PFSK-1 (cell line): ENCODE data around the gene TNRC6C.

Source experiments
- POLR2AphosphoS5 ChIP-seq: IDR thresholded peaks from 2 replicates; pipeline ENCODE4 v1.6.1; 2012; ENCODE audit warnings: low read depth, mild to moderate bottlenecking, control low read depth, low read length, moderate library complexity
- REST ChIP-seq, 2 experiments: IDR thresholded peaks; 2 replicates each; pipeline versions ENCODE4 v1.6.1 to v1.8.0; 2011 to 2012; ENCODE audit warnings: low read depth in 2 of 2, low read length in 2 of 2, control low read depth in 1 of 2, inconsistent platforms in 1 of 2, mild to moderate bottlenecking in 1 of 2, moderate library complexity in 1 of 2; ENCODE audit not compliant: insufficient read depth in 1 of 2
- SIN3A ChIP-seq: IDR thresholded peaks from 2 replicates; pipeline ENCODE4 v1.6.1; 2012; ENCODE audit warnings: mild to moderate bottlenecking, low read length, moderate library complexity, borderline replicate concordance; ENCODE audit not compliant: insufficient read depth

GRCh38 chr17:78111016-78111726, 152.7 kb downstream of the TNRC6C start:
- TF ChIP-seq REST (IDR thresholded peaks at IDR 0.05; ENCODE audit: insufficient read depth in 1 of 2, low read depth in 2 of 2, low read length in 2 of 2) (no peak), POLR2AphosphoS5 (no peak), SIN3A (no peak)
